ENCODE data around the gene STAG3.
A peak's percentile ranks its signal among the peaks of the same experiment; 100 is the strongest.
"Not testable (repeated sequence)": the region's sequence is repeated elsewhere in the genome, so short reads cannot be mapped to it uniquely, and the experiment has no call there.

The STAG3 gene

DNA sequence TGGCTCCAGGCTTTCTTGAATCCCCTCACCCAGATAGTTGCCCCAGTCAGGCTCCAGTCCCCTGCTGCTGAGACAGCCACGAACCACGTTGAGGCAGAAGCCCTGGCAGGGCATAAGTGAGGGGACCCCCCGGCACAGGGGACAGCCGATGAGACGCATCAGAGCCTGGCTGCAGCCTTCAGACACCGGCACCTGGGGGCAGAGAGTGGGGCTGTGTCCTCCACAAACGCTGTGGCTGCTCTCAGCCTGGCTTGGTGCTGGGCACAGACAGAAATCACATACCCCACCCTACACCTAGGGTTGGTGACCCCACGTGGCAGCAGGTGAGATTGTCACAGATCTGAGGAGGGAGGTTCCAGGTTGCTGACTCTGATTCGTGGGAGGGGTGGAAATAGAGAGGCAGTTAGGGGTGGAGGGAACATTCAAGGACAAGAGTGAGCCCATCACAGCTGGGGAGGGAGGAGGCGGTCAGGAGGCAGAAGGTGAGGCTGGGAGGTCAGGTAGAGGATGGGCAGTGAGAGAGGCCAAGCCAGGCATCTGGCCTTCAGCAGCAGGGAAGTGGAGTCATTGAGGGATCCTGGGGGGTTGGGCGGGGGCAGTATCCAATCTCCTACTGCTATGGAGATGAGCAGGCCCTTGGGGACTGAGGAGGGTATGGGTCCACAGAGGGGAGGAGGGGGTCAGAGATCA, 3.8 kb upstream of the STAG3 start:
- no peak for DNase-seq

GRCh38 chr7:100174582-100174981, 3.1 kb upstream of the STAG3 start:
- DNase-seq: no peak

DNA sequence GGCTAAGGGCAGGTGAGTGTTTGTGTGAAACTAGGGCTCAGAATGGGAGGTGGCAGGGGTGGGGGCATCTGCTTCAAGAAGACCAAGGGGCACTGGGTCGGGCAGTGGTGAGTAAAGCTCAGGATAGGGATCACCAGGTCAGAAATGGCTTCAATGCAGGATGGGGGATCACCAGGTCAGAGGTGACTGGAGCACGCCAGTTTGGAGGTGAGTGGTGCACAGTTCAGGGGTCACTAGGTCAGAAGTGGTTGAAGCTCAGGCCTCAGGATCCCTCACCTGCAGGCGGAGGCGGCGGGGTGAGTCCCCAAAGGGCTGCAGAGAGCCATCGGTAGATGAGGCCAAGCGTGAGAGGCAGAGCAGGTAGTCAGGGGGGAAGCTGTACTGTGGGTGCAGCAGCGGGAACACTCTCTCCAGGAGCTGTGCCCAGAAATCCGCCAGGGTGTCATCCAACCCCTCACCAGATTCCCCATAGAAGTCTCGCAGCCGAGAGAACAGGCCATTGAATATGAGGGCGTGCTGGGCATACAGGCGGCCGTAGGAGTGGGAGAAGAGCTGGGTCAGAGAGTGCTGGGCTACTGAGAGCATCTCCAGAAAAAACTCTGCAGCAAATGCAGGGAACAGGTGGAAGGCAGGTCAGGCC, 2.3 kb upstream of the STAG3 start:
- no peak for DNase-seq

DNA sequence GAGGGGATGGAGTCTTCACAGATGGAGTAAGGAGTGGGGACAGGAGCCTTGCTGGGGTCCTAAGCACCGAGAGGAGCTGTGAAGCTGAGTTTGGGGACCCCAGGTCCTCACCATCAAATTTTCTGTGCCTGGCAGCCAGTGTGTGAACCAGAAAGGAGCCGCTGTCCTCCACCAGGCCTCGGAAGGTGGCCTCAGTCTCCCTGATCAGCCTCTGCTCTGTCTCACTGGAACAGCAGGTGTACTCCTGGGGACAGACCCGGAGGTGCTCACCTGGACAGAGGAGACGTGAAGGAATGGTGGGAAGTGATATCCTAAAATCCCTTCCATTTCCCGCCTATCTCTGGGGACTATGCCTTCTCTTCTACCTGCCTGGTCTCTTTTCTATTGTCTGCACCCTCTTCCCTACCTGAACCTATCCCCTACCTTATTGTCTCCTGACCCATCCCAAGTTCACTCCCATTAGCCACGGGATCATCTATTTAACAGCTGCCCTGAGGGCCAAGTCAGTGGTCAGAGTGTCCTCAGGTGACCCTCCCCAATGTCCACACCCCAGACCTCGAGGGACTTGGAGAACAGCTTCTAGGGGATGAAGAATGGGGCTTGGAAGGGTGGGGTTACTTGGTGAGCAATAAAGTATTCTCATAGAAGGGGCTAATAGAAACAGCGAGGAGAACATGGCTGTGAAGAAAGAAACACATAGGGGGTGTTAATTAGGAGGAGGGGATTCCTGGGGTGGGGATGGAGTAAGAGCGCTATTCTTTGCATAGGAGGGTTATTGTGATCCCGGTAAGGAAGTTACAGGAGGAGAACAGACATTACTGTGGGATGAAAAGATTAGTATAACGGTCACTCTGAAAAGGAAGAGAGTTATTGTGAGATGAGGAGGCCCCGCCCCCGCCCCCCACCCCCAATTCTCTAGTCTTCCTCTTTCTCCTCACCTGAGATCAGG, 1.3 kb upstream of the STAG3 start:
- DNase-seq: no peak

DNA sequence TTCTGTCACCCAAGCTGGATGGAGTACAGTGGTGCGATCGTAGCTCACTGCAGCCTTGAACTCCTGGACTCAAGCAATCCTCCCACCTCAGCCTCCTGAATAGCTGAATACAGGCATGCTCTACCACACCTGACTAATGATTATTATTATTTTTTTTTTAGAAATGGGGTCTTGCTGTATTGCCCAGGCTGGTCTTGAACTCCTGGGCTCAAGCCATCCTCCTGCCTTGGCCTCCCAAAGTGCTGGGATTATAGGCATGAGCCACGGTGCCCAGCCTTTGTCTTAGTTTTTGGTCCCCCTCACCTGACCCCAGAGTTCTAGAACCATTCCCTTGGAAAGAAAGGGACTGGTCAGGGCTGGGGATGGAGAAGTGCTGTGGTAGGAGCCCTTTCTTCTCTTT, 2.4 kb downstream of the STAG3 start:
- not testable (repeated sequence) for DNase-seq

- not testable (repeated sequence) for DNase-seq
Observed at GRCh38 chr7:100182616-100183015, 4.9 kb downstream of the STAG3 start.

GRCh38 chr7:100183090-100183489, 5.4 kb downstream of the STAG3 start:
- not testable (repeated sequence) for DNase-seq

GRCh38 chr7:100185726-100186125, 8.0 kb downstream of the STAG3 start:
- no peak for DNase-seq

DNA sequence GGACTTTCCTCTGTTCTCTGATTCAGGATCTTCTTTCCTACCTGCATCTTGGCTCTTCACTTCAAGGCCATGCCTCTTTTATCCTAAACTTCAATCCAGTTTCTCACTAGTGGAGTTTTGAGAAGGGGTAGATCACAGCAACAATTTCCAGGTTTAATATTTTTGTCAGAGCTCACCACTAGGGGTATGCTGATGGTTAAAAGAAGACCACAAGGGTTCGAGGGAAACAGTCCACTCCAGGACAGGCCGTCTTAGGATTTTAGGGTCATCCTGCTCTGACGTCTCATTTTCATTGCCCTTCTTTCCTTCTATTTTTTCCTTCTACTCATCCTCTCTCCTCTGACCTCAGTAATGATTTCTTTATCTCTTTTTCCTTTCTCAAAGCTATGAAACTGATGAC, 11.3 kb downstream of the STAG3 start:
- no peak for DNase-seq

- peak; percentile 41 for DNase-seq
Observed at GRCh38 chr7:100190048-100190711, 12.5 kb downstream of the STAG3 start.

- no peak for DNase-seq
Observed at GRCh38 chr7:100191775-100192174, 14.1 kb downstream of the STAG3 start.

DNA sequence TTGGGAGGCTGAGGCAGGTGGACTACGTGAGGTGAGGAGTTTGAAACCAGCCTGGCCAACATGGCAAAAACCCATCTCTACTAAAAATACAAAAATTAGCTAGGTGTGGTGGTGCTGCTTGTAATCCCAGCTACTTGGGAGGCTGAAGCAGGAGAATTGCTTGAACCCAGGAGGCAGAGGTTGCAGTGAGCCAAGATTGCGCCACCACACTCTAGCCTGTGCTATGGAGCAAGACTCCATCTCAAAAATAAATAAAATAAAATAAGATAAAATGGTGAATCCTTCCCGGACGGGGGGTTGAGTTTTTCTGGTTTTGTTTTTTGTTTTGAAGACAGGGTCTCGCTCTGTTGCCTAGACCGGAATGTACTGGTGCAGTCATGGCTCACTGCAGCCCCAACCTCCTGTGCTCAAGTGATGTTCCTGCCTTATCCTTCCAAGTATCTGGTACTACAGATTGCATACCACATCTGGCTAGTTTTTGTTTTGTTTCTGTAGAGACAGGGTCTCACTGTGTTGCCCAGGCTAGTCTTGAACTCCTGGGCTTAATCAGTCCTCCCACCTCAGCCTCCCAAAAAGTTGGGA, 14.7 kb downstream of the STAG3 start:
- not testable (repeated sequence) for DNase-seq

DNA sequence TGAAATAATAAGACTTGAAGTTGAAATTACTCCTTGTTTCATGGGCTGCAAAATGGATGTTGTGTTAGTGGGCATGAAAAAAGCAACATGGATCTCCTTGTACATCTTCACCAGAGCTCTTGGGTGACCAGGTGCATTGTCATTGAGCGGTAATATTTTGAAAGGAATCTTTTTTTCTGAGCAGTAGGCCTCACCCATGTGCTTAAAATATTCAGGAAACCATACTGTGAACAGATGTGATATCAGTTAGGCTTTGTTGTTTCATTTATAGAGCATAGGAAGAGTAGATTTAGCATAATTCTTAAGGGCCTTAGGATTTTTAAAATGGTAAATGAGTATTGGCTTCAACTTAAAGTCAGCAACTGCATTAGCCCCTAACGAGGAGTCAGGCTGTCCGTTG, 15.3 kb downstream of the STAG3 start:
- no peak for DNase-seq

- DNase-seq: no peak
Observed at GRCh38 chr7:100195222-100195621, 17.5 kb downstream of the STAG3 start.

GRCh38 chr7:100195901-100196322, 18.2 kb downstream of the STAG3 start:
- not testable (repeated sequence) for DNase-seq

DNA sequence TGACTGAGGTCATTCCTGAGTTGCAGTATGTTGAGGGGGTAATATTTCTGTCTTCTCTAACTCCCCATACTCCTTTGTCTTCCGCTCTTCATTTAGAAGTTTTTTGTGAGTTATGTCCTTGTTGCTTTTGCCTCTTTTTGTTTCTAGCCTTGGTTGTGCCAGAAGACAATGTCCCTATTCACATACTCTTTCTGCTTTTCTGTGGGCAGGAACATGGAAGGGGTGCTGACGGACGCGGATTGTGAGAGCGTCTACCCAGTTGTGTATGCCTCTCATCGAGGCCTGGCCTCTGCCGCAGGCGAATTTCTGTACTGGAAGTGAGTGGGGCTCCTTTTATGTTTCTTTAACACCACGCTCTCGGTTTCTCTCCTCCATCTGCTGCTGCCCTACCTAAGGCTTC, 20.5 kb downstream of the STAG3 start:
- no peak for DNase-seq

- no peak for DNase-seq
Observed at GRCh38 chr7:100200693-100201092, 23.0 kb downstream of the STAG3 start.

DNA sequence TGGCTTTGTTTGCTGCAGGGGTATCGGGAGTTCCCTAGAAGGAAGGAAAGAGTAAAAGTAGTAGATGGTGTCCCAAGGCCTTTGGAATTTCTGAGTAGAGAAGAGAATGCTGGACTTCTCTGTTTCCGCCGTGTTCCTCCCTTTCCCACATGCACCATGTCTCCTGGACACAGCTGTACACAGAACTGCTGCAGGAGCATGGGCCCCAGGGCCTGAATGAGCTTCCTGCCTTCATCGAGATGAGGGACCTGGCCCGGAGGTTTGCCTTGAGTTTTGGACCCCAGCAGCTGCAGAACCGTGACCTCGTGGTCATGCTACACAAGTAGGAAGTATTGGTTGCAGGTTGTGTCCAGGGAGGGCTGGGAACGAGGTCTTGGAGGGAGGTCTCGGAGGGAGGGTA, 26.7 kb downstream of the STAG3 start:
- no peak for DNase-seq

DNA sequence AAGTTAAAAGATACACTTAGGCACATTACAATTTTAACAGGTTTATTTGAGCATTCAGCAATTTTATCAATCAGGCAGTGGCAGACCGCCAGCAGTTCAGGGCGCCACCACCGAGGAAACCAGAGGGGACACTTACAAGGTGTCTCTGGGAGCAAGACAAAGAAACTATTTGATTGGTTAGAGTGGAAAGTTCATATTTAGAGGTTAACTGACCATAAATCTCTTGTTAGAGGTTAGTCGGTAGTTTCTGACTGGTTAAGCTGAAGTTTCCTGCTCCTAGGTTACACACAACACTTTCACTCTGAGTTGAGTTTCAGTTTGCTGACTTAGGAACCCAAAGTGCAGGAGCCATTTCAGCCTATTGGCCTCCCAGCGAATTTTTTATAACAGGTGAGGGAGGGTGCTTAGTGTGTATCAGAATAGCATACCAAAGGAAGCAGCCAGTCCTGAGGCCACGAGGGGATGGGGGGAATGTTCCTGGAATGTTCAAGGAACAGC, 31.2 kb downstream of the STAG3 start:
- DNase-seq: no peak

DNA sequence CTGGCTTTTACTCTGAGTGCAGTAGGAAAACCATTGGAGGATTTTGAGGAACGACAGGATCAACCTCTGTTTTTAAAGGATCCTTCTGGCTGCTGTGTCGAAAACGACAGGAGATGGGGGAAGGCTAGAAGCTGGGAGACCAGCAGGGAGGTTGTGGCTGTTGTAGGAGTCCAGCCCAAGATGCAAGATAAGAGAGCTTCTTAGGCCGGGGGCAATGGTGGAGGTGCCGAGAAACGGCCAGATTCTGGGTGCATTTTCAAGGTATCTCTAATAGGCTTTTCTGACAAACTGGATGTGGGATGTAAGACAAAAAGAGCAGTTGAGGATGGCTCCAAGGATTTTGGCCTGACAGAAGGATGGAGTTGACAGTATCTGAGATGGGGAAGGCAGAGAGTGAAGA, 31.8 kb downstream of the STAG3 start:
- DNase-seq: no peak

- DNase-seq: no peak
Observed at GRCh38 chr7:100210805-100211204, 33.1 kb downstream of the STAG3 start.

- DNase-seq: no peak
Observed at GRCh38 chr7:100211342-100211780, 33.6 kb downstream of the STAG3 start.
